HG03135 (cell line): Measurements from ENCODE around the gene MUC3A.
"Not testable (repeated sequence)": the region's sequence is repeated elsewhere in the genome, so short reads cannot be mapped to it uniquely, and the experiment has no call there.

Experiments used
- ATAC-seq: cut with Tn5 transposase; IDR thresholded peaks from one replicate; pipeline ENCODE4 v1.9.1; 2021; ENCODE audit warnings: mild to moderate bottlenecking, moderate library complexity; ENCODE audit not compliant: unreplicated experiment

MUC3A gene

DNA sequence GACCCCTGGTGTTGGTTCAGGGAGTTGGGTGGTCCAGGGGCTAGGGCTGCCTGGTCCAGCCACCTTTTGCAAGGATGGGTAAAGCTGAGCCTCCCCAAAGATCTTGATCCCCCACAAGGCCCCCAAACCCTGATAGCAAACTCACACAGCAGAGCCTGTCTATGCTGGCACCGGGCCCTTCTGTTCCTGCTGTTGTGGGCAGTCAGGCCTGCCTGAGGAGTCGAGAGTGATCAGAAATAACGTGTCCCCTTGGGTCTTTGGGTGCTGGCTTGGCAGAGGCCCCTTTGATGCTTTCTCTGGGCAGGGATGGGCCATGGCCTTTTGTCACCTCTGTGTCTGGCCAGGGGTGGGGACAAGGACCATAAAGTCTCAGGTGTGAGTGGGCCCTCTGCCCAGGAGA lies 19.3 kb downstream of the MUC3A start:
- no peak for ATAC-seq

DNA sequence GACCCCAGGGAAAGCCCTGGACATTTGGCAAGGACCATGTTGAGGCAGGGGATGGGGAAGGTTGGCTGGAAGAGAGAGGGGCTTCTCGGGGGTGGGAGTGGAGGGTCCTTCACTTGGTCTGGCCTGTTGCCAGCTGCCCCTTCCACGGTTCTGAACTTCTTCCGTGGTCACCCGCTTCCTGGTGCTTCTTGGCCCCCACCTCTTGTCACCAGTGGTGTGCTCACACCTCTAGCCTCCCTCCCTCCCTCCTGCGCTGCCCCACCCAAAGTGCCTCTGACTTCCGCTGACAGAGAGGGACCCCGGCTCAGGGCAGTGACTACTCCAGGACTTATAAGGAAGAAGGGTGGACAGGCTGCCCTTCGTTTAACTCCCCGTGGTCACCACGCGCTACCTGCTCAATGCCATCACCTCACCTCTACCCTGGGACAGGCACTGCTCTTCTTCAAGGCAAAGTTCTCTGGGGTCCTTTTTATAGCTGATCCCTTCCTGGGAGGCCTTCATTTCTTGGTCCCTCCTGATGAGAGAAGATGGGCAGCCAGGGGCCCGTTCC lies 19.8 kb downstream of the MUC3A start, which contains the start of gene MUC12:
Gene MUC12 (plus strand): TSS at position 500 of the 550 bp plus-strand sequence. CDS start 58 bp downstream, outside the sequence.
- ATAC-seq = no peak

DNA sequence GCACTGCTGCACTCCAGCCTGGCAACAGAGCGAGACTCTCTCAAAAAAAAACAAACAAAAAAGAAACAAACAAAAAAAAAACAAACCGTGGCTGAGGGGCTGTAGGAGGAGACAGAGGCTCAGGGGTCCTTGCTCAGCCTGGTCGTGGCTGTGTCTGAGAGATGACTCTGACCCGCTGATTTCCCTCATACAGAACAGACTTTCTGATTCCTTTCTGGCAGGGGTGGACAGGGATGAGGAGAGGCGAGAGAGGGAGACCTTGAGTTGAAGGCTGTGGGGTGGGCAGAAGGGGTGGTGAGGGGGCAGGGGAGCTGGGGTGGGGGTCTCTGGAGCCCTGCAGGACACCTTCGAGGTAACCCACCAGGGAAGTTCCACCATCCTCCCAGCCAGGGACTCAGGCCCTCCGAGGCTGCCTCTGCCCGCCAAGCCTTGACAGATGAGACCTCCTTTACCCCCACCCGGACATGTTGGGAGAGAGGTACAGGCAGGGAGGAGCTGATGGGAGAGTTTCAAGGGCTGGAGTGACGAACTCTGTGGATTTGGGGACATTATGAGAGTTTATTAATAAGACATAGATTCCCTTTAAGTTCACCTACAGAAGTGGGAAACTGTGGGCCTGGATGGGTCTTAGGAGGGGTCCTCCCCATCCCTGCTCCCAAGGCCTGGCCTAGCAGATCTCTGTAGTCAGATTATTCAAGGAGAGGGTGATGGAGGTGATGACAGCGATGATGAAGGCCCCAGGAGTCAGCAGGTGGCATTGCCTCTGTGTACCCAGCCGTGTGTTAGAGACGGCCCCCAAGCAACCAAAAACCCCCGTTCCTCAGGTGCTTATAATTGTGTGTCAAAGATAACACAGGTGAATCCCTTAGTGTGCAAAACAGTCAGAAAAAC lies 22.0 kb downstream of the MUC3A start:
- ATAC-seq = no peak

GRCh38 chr7:100972002-100972347 lies 22.6 kb downstream of the MUC3A start:
- ATAC-seq = no peak

- no peak for ATAC-seq
Measured at GRCh38 chr7:100974021-100974420, 24.7 kb downstream of the MUC3A start.

DNA sequence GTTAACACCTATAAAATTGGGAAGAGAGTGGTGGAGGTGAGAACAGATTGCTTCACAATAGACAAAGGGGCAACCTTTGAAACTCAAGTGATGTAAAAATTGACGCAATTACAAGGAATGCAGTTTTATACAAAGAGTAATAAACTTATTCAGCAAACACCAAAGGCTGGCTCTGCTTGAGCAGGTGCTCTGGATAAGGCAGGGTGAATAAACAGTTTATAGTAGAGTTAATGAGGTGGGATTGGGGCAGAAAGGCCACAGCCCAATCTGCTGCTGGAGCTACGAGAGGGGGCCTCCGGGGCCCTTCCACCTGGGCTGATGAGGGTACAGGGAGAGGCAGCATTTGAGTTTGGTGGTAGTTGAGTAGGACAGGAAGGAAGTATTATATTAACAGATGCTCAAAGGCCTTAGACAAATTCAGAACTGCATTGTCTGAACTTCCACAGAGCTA lies 26.1 kb downstream of the MUC3A start:
- ATAC-seq = no peak

GRCh38 chr7:100978300-100978699 lies 29.0 kb downstream of the MUC3A start:
- no peak for ATAC-seq

DNA sequence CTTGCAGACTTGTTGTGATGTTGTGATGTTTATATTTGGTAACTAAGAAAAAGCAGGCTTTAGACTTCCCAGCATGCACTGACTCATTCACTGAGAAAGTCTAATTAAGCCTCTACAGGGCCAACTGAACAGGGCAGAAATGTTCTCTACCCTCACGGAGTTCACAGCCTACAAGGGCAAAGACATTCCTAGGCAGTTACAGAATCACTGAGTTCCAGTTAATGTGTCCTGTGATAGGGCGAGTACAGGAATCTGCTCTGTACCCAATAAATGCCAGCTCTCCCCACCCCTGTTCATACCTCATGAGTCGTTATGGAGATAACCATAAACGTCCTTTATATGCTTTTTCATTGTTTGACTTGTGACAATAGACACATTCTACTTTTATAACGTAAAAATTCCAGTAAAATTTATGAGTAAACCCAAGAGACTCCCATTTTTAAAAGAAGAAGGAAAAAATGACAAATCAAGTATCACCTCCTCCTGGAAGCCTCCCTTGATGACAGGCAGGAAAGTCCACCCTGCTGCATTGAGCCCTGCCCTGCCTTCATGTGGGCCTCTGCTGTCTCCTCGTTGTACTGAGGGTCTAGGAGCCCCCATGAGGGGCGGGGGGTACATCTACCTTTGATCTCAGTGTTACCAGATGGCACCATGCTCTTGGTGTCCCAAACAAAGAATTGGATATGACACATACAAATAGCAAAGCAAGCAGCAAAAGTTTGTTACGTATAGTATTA lies 34.3 kb downstream of the MUC3A start:
- no peak for ATAC-seq

DNA sequence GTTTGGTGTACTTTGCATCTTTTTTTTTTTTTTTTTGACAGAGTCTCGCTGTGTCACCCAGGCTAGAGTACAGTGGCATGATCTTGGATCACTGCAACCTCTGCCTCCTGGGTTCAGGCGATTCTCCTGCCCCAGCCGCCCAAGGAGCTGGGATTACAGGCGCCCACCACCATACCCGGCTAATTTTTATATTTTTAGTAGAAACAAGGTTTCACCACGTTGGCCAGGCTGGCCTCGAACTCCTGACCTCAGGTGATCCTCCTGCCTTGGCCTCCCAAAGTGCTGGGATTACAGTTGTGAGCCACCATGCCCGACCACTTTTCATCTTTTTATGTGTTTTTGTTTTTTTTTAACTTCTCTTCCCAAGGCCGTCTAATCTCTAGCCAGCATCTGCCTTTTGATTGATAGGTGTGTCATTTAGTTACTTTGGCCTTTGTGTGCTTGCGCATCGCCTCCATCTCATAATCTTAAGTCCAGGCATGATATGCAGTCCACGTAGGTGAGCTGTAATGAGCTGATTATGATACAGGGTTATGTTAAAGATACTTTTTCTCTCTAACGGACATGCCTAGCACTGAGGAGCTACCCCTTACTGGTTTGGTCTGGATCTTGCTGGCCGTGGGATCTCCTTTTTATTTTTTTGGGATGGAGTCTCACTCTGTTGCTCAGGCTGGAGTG lies 35.0 kb downstream of the MUC3A start:
- ATAC-seq = not testable (repeated sequence)

DNA sequence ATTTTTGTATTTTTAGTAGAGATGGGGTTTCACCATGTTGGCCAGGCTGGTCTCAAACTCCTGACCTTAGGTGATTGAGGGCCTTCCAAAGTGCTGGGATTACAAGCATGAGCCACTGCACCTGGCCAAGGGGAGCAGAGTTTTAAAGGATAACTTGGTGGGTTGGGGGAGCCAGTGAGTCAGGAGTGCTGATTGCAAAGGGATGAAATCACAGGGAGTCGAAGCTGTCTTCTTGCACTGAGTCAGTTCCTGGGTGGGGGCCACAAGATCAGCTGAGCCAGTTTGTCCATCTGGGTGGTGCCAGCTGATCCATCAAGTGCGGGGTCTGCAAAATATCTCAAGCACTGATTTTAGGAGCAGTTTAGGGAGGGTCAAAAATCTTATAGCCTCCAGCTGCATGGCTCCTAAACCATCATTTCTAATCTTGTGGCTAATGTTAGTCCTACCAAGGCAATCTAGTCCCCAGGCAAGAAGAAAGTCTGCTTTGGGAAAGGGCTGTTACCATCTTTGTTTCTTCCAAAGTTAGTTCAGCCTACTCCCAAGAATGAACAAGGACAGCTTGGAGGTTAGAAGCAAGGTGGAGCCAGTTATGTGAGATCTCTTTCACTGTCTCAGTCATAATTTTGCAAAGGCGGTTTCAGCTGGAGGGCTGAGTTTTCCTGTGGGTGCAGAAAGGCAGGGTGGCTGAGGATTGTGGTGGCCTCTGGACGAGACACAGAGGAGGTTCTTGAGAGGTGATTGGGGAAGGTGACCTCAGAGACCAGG lies 35.9 kb downstream of the MUC3A start:
- not testable (repeated sequence) for ATAC-seq

GRCh38 chr7:100991631-100992030 lies 42.3 kb downstream of the MUC3A start:
- no peak for ATAC-seq

GRCh38 chr7:100992280-100992679 lies 42.9 kb downstream of the MUC3A start:
- not testable (repeated sequence) for ATAC-seq

DNA sequence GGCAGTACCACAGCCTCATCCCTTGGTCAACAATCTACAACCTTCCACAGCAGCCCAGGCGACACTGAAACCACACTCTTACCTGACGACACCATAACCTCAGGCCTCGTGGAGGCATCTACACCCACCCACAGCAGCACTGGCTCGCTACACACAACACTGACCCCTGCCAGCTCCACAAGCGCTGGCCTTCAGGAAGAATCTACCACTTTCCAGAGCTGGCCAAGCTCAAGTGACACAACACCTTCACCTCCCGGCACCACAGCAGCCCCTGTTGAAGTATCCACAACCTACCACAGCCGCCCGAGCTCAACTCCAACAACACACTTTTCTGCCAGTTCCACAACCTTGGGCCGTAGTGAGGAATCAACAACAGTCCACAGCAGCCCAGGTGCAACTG lies 45.3 kb downstream of the MUC3A start:
- not testable (repeated sequence) for ATAC-seq

- ATAC-seq = not testable (repeated sequence)
Measured at GRCh38 chr7:100998530-100998929, 49.2 kb downstream of the MUC3A start.

DNA sequence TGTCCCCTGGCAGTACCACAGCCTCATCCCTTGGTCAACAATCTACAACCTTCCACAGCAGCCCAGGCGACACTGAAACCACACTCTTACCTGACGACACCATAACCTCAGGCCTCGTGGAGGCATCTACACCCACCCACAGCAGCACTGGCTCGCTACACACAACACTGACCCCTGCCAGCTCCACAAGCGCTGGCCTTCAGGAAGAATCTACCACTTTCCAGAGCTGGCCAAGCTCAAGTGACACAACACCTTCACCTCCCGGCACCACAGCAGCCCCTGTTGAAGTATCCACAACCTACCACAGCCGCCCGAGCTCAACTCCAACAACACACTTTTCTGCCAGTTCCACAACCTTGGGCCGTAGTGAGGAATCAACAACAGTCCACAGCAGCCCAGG lies 50.0 kb downstream of the MUC3A start:
- not testable (repeated sequence) for ATAC-seq

- ATAC-seq = not testable (repeated sequence)
Measured at GRCh38 chr7:101000025-101000424, 50.7 kb downstream of the MUC3A start.

GRCh38 chr7:101002333-101002732 lies 53.0 kb downstream of the MUC3A start:
- ATAC-seq = not testable (repeated sequence)

DNA sequence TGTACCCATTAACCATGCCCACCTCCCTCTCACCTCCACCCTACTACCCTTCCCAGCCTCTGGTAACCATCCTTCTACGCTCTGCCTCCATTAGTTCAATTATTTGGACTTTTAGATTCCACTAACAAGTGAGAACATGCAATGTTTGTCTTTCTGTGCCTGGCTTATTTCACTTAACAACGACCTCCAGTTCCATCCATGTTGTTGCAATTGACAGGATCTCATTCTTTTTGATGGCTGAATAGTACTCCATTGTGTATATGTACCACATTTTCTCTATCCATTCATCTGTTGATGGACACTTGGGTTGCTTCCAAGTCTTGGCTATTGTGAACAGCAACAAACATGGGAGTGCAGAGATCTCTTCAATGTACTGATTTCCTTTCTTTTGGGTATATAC lies 58.0 kb downstream of the MUC3A start:
- not testable (repeated sequence) for ATAC-seq

DNA sequence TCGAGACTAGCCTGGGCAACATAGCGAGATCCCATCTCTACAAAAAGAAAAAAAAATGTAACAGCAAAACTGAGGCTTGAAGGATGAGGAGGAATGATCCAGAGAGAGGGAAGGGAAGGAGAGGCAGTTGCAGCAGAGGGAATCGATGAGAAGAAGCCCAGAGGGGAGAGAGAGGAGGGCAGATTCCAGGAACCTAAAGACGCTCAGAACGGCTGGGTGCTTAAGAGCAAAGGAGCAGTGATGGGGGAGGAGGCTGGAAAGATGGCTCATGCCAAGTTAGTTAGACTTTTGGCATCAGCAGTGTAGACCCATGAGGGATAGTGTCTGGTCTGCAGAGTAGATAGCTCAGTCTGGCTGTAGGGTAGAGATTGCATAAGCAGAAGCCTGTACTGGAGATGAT lies 60.3 kb downstream of the MUC3A start:
- no peak for ATAC-seq

DNA sequence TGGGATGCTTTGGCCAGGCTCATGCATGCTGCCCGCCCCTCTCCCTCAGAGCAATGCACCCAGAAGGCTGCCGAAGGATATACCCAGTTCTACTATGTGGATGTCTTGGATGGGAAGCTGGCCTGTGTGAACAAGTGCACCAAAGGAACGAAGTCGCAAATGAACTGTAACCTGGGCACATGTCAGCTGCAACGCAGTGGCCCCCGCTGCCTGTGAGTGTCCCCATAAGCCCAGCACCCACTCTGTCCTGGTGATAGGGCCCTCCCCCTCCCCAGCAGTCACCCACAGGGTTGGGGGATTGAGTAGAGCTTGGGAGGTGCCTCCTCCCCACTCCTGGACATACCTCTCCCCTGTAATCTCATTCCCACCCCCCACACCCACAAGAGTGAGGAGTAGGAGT lies 63.6 kb downstream of the MUC3A start:
- no peak for ATAC-seq
